GM12875 (cell line): ENCODE data around the gene NCAPD2.
"Not testable (repeated sequence)": the region's sequence is repeated elsewhere in the genome, so short reads cannot be mapped to it uniquely, and the experiment has no call there.

Source experiments
- H3K4me3 ChIP-seq: one replicate; pipeline ENCODE4 v1.5.1; 2011; ENCODE audit warnings: low read depth, low read length, control low read depth
- TF ChIP-seq, protein P1 (sequence below): IDR thresholded peaks from 2 replicates; pipeline ENCODE4 v1.5.1; 2011; ENCODE audit warnings: low read depth, mild to moderate bottlenecking, control low read depth, inconsistent platforms, low read length, moderate library complexity, borderline replicate concordance; ENCODE audit not compliant: insufficient read depth

The NCAPD2 gene

DNA sequence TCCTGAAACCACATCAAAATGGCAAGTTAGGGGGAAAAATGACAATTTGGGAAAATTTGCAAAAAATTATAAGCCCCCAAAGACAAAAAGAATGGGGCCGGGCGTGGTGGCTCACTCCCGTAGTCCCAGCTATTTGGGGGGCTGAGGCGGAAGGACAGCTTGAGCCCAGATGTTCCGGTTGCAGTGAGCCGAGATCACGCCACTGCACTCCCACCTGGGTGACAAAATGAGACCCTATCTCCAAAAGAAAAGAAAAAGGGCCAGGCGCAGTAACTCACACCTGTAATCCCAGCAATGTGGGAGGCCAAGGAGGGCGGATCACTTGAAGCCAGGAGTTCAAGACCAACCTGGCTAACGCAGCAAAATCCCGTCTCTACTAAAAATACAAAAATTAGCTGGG lies 21.4 kb upstream of the NCAPD2 start:
- TF ChIP-seq, protein P1, sequence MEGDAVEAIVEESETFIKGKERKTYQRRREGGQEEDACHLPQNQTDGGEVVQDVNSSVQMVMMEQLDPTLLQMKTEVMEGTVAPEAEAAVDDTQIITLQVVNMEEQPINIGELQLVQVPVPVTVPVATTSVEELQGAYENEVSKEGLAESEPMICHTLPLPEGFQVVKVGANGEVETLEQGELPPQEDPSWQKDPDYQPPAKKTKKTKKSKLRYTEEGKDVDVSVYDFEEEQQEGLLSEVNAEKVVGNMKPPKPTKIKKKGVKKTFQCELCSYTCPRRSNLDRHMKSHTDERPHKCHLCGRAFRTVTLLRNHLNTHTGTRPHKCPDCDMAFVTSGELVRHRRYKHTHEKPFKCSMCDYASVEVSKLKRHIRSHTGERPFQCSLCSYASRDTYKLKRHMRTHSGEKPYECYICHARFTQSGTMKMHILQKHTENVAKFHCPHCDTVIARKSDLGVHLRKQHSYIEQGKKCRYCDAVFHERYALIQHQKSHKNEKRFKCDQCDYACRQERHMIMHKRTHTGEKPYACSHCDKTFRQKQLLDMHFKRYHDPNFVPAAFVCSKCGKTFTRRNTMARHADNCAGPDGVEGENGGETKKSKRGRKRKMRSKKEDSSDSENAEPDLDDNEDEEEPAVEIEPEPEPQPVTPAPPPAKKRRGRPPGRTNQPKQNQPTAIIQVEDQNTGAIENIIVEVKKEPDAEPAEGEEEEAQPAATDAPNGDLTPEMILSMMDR = no peak
- no peak overlapping the region for H3K4me3 ChIP-seq

DNA sequence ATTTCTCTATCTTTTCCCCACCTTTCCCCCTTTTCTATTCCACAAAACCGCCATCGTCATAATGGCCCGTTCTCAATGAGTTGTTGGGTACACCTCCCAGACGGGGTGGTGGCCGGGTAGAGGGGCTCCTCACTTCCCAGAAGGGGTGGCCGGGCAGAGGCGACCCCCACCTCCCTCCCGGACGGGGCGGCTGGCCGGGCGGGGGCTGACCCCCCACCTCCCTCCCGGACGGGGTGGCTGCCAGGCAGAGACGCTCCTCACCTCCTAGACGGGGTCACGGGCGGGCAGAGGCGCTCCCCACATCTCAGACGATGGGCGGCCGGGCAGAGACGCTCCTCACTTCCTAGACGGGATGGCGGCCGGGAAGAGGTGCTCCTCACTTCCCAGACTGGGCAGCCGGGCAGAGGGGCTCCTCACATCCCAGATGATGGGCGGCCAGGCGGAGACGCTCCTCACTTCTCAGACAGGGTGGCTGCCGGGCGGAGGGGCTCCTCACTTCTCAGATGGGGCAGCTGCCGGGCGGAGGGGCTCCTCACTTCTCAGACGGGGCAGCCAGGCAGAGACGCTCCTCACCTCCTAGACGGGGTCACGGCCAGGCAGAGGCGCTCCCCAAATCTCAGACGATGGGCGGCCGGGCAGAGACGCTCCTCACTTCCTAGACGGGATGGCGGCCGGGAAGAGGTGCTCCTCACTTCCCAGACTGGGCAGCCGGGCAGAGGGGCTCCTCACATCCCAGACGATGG lies 18.5 kb upstream of the NCAPD2 start:
- not testable (repeated sequence) for H3K4me3 ChIP-seq

DNA sequence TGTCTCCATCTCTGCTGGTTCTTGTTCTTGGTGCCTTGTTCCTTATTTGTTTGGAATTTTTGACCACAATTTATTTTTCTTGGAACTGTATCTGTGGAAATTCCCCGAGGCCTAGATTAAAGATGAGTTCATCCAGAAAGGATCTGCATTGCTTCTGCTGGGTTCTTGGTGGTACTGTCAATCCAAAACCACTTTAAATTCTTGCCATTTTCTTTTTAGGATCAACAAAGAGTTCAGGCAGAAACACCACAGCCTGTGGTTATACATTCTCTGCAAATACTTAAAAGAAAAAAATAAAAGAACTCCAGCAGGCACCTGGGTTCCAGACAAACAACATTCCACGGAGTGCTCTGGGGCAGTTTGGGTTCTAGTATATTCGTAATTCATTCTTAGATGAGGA lies 17.4 kb upstream of the NCAPD2 start:
- H3K4me3 ChIP-seq = no peak overlapping the region
- TF ChIP-seq, protein P1 = no peak

DNA sequence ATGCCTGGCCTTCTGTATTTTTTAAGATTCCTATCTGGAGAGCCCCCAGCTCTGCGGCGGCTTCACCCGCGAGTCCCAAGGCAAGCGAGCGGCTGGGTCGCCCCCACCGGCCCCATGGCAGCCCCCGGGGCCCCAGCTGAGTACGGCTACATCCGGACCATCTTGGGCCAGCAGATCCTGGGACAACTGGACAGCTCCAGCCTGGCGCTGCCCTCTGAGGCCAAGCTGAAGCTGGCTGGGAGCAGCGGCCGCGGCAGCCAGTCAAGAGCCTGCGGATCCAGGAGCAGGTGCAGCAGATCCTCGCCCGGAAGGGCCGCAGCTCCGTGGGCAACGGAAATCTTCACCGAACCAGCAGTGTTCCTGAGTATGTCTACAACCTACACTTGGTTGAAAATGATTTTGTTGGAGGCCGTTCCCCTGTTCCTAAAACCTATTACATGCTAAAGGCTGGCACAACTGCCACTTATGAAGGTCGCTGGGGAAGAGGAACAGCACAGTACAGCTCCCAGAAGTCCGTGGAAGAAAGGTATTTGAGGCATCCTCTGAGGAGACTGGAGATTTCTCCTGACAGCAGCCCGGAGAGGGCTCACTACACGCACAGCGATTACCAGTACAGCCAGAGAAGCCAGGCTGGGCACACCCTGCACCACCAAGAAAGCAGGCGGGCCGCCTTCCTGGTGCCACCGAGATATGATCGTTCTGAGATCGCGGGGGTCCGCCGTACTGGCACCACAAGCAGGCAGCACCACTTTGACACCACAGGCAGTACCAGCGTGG lies 16.1 kb upstream of the NCAPD2 start:
- H3K4me3 ChIP-seq = not testable (repeated sequence)

DNA sequence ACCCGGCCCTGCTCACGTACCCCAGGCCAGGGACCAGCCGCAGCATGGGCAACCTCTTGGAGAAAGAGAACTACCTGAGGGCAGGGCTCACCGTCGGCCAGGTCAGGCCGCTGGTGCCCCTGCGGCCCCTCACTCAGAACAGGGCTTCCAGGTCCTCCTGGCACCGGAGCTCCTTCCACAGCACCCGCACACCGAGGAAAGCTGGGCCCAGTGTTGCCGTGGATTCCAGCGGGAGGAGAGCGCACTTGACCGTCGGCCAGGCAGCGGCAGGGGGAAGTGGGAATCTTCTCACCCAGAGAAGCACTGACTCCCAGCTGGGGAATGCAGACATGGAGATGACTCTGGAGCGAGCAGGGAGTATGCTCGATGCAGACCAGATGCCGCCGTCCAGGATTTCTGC lies 15.5 kb upstream of the NCAPD2 start:
- no peak overlapping the region for H3K4me3 ChIP-seq
- TF ChIP-seq, protein P1 = no peak

DNA sequence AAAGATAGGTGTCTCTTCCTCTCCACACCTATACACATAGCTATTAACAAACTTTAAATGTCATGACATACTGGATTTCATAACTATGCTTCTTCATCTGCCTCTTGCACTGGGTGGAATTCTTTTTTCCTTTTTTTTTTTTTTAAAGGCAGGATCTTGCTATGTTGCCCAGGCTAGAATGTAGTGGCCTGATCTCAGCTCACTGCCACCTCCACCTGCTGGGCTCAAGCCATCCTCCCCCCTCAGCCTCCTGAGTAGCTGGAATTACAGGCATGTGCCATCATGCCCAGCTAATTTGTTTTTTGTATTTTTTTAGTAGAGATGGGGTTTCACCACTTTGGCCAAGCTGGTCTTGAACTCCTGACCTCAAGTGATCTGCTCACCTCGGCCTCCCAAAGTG lies 5.7 kb upstream of the NCAPD2 start:
- no peak overlapping the region for H3K4me3 ChIP-seq
- TF ChIP-seq, protein P1 = no peak

DNA sequence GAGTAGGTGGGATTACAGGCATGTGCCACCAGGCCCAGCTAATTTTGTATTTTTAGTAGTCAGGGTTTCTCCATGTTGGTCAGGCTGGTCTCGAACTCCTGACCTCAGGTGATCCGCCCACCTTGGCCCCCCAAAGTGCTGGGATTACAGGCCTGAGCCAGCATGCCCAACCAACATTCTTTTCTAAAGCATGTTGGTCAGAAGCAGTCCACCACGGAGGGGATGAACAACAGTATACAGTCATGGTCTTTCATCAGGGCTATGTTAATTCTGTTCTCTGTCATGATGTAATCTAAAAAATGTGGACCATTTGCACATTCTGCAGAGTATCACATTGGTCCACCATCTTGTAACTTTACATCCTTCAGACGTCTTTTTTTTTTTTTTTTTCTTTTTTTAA lies 4.5 kb upstream of the NCAPD2 start:
- TF ChIP-seq, protein P1 = no peak
- H3K4me3 ChIP-seq = no peak overlapping the region

DNA sequence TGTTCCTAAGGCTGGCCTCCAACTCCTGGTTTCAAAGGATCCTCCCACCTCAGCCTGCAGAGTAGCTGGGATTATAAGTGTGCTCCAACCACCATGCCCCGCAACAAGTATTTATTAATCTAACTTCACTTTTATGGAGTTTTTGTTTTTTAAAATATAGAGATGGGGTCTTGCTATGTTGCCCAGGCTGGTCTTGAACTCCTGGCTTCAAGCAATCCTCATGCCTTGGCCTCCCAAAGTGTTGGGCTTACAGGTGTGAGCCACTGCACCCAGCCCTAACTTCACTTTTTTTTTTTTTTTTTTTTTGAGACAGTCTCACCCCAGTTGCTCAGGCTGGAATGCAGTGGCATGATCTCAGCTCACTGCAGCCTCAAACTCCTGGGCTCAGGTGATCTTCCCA lies 3.2 kb upstream of the NCAPD2 start:
- H3K4me3 ChIP-seq = not testable (repeated sequence)
